ENCODE measurements around the gene ZNF8.

The ZNF8 gene

DNA sequence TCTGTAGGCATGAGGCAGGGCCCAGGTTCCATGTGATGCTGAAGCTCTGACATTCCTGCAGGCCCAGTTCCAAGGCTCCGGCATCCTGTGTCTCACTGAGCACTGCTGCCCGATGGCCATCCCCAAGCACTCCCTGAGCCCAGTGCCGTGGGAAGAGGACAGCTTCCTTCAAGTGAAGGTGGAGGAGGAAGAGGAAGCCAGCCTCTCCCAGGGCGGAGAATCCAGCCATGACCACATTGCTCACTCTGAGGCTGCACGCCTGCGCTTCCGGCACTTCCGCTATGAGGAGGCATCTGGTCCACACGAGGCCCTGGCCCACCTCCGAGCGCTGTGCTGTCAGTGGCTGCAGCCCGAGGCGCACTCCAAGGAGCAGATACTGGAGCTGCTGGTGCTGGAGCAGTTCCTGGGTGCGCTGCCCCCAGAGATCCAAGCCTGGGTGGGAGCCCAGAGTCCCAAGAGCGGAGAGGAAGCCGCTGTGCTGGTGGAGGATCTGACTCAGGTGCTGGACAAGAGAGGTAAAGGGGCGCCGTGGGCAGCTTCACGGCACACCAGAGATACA, 56.0 kb downstream of the ZNF8 start:
- no CpG with 5 or more reads among the region's 19 CpGs for WGBS (ENCODE audit: extremely low coverage, insufficient coverage, insufficient read length)
- no peak overlapping the region for H2BK5ac ChIP-seq (ENCODE audit: low read depth, low read length, poor library complexity)
- H2AFZ ChIP-seq (ENCODE audit: insufficient read depth, low read length, poor library complexity): no peak overlapping the region
- H3K23ac ChIP-seq (ENCODE audit: low read length): no peak overlapping the region
- no peak overlapping the region for H3K4me3 ChIP-seq (ENCODE audit: low read depth, low read length)
- no peak overlapping the region for H4K12ac ChIP-seq (ENCODE audit: low read depth, low read length)
- H3K4ac ChIP-seq (ENCODE audit: low read depth, low read length): no peak overlapping the region
- no peak overlapping the region for H3K18ac ChIP-seq (ENCODE audit: low read length)
- H2BK120ac ChIP-seq (ENCODE audit: insufficient read depth, low read length, poor library complexity): no peak overlapping the region
- no peak overlapping the region for H3K14ac ChIP-seq (ENCODE audit: low read length)
- H4K8ac ChIP-seq (ENCODE audit: low read depth, low read length): no peak overlapping the region
- DNase-seq: no peak
- H3K27me3 ChIP-seq (ENCODE audit: insufficient read depth, low read length): no peaks in the 10 kb centered on the region
- H3K27ac ChIP-seq (ENCODE audit: low read depth, low read length): no peak overlapping the region
- peaks cover 30 to 45% of the 10 kb centered on the region in 2 experiments for H3K36me3 ChIP-seq (ENCODE audit: control insufficient read depth in 1 of 2, insufficient read depth in 2 of 2, low read length in 2 of 2)
- H3K79me2 ChIP-seq (ENCODE audit: control insufficient read depth, insufficient read depth, low read length, poor library complexity): no peaks in the 10 kb centered on the region
- H3K4me2 ChIP-seq (ENCODE audit: low read length): no peak overlapping the region
- H3K4me1 ChIP-seq (ENCODE audit: control insufficient read depth in 1 of 2, insufficient read depth in 2 of 2, low read length in 2 of 2): no peaks in the 10 kb centered on the region
- H3K9ac ChIP-seq (ENCODE audit: low read length): no peak overlapping the region
- H2BK12ac ChIP-seq (ENCODE audit: low read length): no peak overlapping the region
- no peak overlapping the region for H2AK5ac ChIP-seq (ENCODE audit: low read length)
- peaks cover 10% of the 10 kb centered on the region for H3K9me3 ChIP-seq (ENCODE audit: insufficient read depth, low read depth, low read length)
- H3K79me1 ChIP-seq (ENCODE audit: low read length): no peaks in the 10 kb centered on the region
- no peak overlapping the region for H4K91ac ChIP-seq (ENCODE audit: low read depth, low read length)

- H3K14ac ChIP-seq (ENCODE audit: low read length): no peak overlapping the region
- H3K9ac ChIP-seq (ENCODE audit: low read length): no peak overlapping the region
- H3K79me1 ChIP-seq (ENCODE audit: low read length): no peaks in the 10 kb centered on the region
- no peak overlapping the region for H3K23ac ChIP-seq (ENCODE audit: low read length)
- H3K36me3 ChIP-seq (ENCODE audit: control insufficient read depth in 1 of 2, insufficient read depth in 2 of 2, low read length in 2 of 2): peaks cover 31 to 49% of the 10 kb centered on the region in 2 experiments
- no peak overlapping the region for H3K4ac ChIP-seq (ENCODE audit: low read depth, low read length)
- H3K4me1 ChIP-seq (ENCODE audit: control insufficient read depth in 1 of 2, insufficient read depth in 2 of 2, low read length in 2 of 2): no peaks in the 10 kb centered on the region
- H3K4me3 ChIP-seq (ENCODE audit: low read depth, low read length): no peak overlapping the region
- no peak overlapping the region for H3K4me2 ChIP-seq (ENCODE audit: low read length)
- H4K91ac ChIP-seq (ENCODE audit: low read depth, low read length): no peak overlapping the region
- no peak overlapping the region for H2BK12ac ChIP-seq (ENCODE audit: low read length)
- H3K27ac ChIP-seq (ENCODE audit: low read depth, low read length): no peak overlapping the region
- no peak overlapping the region for H2AK5ac ChIP-seq (ENCODE audit: low read length)
- no peak overlapping the region for H4K12ac ChIP-seq (ENCODE audit: low read depth, low read length)
- WGBS (ENCODE audit: extremely low coverage, insufficient coverage, insufficient read length): no CpG with 5 or more reads among the region's 3 CpGs
- H2BK120ac ChIP-seq (ENCODE audit: insufficient read depth, low read length, poor library complexity): no peak overlapping the region
- H2AFZ ChIP-seq (ENCODE audit: insufficient read depth, low read length, poor library complexity): no peak overlapping the region
- no peak overlapping the region for H3K18ac ChIP-seq (ENCODE audit: low read length)
- no peak overlapping the region for H4K8ac ChIP-seq (ENCODE audit: low read depth, low read length)
- no peaks in the 10 kb centered on the region for H3K79me2 ChIP-seq (ENCODE audit: control insufficient read depth, insufficient read depth, low read length, poor library complexity)
- H3K27me3 ChIP-seq (ENCODE audit: insufficient read depth, low read length): no peaks in the 10 kb centered on the region
- no peak overlapping the region for H2BK5ac ChIP-seq (ENCODE audit: low read depth, low read length, poor library complexity)
- DNase-seq: no peak
- H3K9me3 ChIP-seq (ENCODE audit: insufficient read depth, low read depth, low read length): peaks cover 10% of the 10 kb centered on the region
Observed at GRCh38 chr19:58335630-58336029, 56.9 kb downstream of the ZNF8 start.

- Histone ChIP-seq H4K91ac (ENCODE audit: low read depth, low read length) (no peak overlapping the region), H3K9me3 (ENCODE audit: insufficient read depth, low read depth, low read length) (peaks cover 10% of the 10 kb centered on the region), H3K27ac (ENCODE audit: low read depth, low read length) (no peak overlapping the region), H3K14ac (ENCODE audit: low read length) (no peak overlapping the region), H3K4ac (ENCODE audit: low read depth, low read length) (no peak overlapping the region), H3K36me3 (ENCODE audit: control insufficient read depth in 1 of 2, insufficient read depth in 2 of 2, low read length in 2 of 2) (peaks cover 34 to 49% of the 10 kb centered on the region in 2 experiments), H3K4me2 (ENCODE audit: low read length) (no peak overlapping the region), H3K4me3 (ENCODE audit: low read depth, low read length) (no peak overlapping the region), H2BK12ac (ENCODE audit: low read length) (no peak overlapping the region), H3K79me1 (ENCODE audit: low read length) (no peaks in the 10 kb centered on the region), H3K18ac (ENCODE audit: low read length) (no peak overlapping the region), H2BK120ac (ENCODE audit: insufficient read depth, low read length, poor library complexity) (no peak overlapping the region), H2BK5ac (ENCODE audit: low read depth, low read length, poor library complexity) (no peak overlapping the region), H3K9ac (ENCODE audit: low read length) (no peak overlapping the region), H3K79me2 (ENCODE audit: control insufficient read depth, insufficient read depth, low read length, poor library complexity) (no peaks in the 10 kb centered on the region), H3K27me3 (ENCODE audit: insufficient read depth, low read length) (no peaks in the 10 kb centered on the region), H4K12ac (ENCODE audit: low read depth, low read length) (no peak overlapping the region), H3K23ac (ENCODE audit: low read length) (no peak overlapping the region), H3K4me1 (ENCODE audit: control insufficient read depth in 1 of 2, insufficient read depth in 2 of 2, low read length in 2 of 2) (no peaks in the 10 kb centered on the region), H2AFZ (ENCODE audit: insufficient read depth, low read length, poor library complexity) (no peak overlapping the region), H2AK5ac (ENCODE audit: low read length) (no peak overlapping the region), H4K8ac (ENCODE audit: low read depth, low read length) (no peak overlapping the region)
- no CpG with 5 or more reads among the region's 1 CpG for WGBS (ENCODE audit: extremely low coverage, insufficient coverage, insufficient read length)
- DNase-seq: no peak
Observed at GRCh38 chr19:58336216-58336615, 57.5 kb downstream of the ZNF8 start.

GRCh38 chr19:58336820-58337219, 58.1 kb downstream of the ZNF8 start:
- Histone ChIP-seq H4K12ac (ENCODE audit: low read depth, low read length) (no peak overlapping the region), H2BK120ac (ENCODE audit: insufficient read depth, low read length, poor library complexity) (no peak overlapping the region), H3K4ac (ENCODE audit: low read depth, low read length) (no peak overlapping the region), H3K9ac (ENCODE audit: low read length) (no peak overlapping the region), H3K27ac (ENCODE audit: low read depth, low read length) (no peak overlapping the region), H2BK5ac (ENCODE audit: low read depth, low read length, poor library complexity) (no peak overlapping the region), H3K4me3 (ENCODE audit: low read depth, low read length) (no peak overlapping the region), H3K9me3 (ENCODE audit: insufficient read depth, low read depth, low read length) (peaks cover 12% of the 10 kb centered on the region), H3K18ac (ENCODE audit: low read length) (no peak overlapping the region), H3K4me1 (ENCODE audit: control insufficient read depth in 1 of 2, insufficient read depth in 2 of 2, low read length in 2 of 2) (no peaks in the 10 kb centered on the region), H3K79me1 (ENCODE audit: low read length) (no peaks in the 10 kb centered on the region), H3K27me3 (ENCODE audit: insufficient read depth, low read length) (no peaks in the 10 kb centered on the region), H2BK12ac (ENCODE audit: low read length) (no peak overlapping the region), H2AFZ (ENCODE audit: insufficient read depth, low read length, poor library complexity) (no peak overlapping the region), H4K8ac (ENCODE audit: low read depth, low read length) (no peak overlapping the region), H4K91ac (ENCODE audit: low read depth, low read length) (no peak overlapping the region), H3K36me3 (ENCODE audit: control insufficient read depth in 1 of 2, insufficient read depth in 2 of 2, low read length in 2 of 2) (peaks cover 34 to 49% of the 10 kb centered on the region in 2 experiments), H2AK5ac (ENCODE audit: low read length) (no peak overlapping the region), H3K23ac (ENCODE audit: low read length) (no peak overlapping the region), H3K4me2 (ENCODE audit: low read length) (no peak overlapping the region), H3K79me2 (ENCODE audit: control insufficient read depth, insufficient read depth, low read length, poor library complexity) (no peaks in the 10 kb centered on the region), H3K14ac (ENCODE audit: low read length) (no peak overlapping the region)
- no peak for DNase-seq
- WGBS (ENCODE audit: extremely low coverage, insufficient coverage, insufficient read length): no CpG with 5 or more reads among the region's 4 CpGs

All from trophoblast cell (in vitro differentiated cells and primary cell).